H1 (cell line): ENCODE measurements around the gene MAST1. TPM values are rescaled to one million over a fixed set of nuclear protein-coding genes. Genes with fewer than 3 reads are reported as not detected.

Experiments used
- ATF3 ChIP-seq: IDR thresholded peaks from 2 replicates; pipeline ENCODE4 v1.6.1; 2011; ENCODE audit warnings: low read depth, mild to moderate bottlenecking, low read length; ENCODE audit not compliant: insufficient read depth
- JUND ChIP-seq: IDR thresholded peaks from 2 replicates; pipeline ENCODE4 v1.6.1; 2011; ENCODE audit warnings: mild to moderate bottlenecking, improper control_type of control experiment, low read length
- PHF8 ChIP-seq: fragments of 200-600 bp; sonication (generic); conservative IDR thresholded peaks from 2 replicates; pipeline ENCODE4 v1.7.1; 2012; ENCODE audit warnings: low read depth, mild to moderate bottlenecking, inconsistent platforms, low read length, moderate library complexity
- RNF2 ChIP-seq: fragments of 200-900, 300-1000 bp; sonication (generic); IDR thresholded peaks from 2 replicates; pipeline ENCODE4 v1.7.1; 2016; ENCODE audit warnings: borderline replicate concordance, low read depth, mild to moderate bottlenecking, antibody characterized with exemption, low read length; ENCODE audit not compliant: poor library complexity, severe bottlenecking; ENCODE audit errors: missing control alignments
- RXRA ChIP-seq: IDR thresholded peaks from 2 replicates; pipeline ENCODE4 v1.6.1; 2011; ENCODE audit warnings: low read depth, mild to moderate bottlenecking, low read length, moderate library complexity; ENCODE audit not compliant: insufficient read depth
- TBP ChIP-seq: IDR thresholded peaks from 2 replicates; pipeline ENCODE4 v1.6.1; 2011; ENCODE audit warnings: low read depth, low read length, improper control_type of control experiment
- USF2 ChIP-seq: IDR thresholded peaks from 2 replicates; pipeline ENCODE4 v1.6.1; 2011; ENCODE audit warnings: low read length, improper control_type of control experiment
- polyA plus RNA-seq, 7 experiments: library from polyadenylated mRNA; depleted of rRNA in 3 of 7; stranded (reverse) in 5 of 7; unstranded in 2 of 7; fragments of >200 nt in 5 of 7; fragments of 200-250 nt in 2 of 7; gene quantifications; 1 replicate in 5 of 7; 2 replicates in 1 of 7; 4 replicates in 1 of 7; pipeline versions ENCODE4 v1.2.1 to v1.2.3, GENCODE V29; 2011 to 2013; ENCODE audit warnings: missing spikeins in 2 of 7, mixed read lengths in 2 of 7
- total RNA-seq: library from RNA; stranded (reverse); fragmentation: NEBNext Ultra II Directional; extraction: Animal tissue kit (Norgen Biotek cat#: 25700); gene quantifications from 2 replicates; pipeline ENCODE4 v1.2.1, GENCODE V29; 2021

Gene MAST1
- total and polyA plus RNA-seq, 2 of the 8 experiments (the other 6 are each of a cell fraction or from before 2014, with no cell fraction given): 15.6 to 28.3 TPM

- TF ChIP-seq USF2: no peak
- peak; percentile 47; the same call in 1 of the 2 replicates for TF ChIP-seq PHF8
- TF ChIP-seq RNF2: no peak
- no peak for TF ChIP-seq ATF3
- no peak for TF ChIP-seq RXRA
- TF ChIP-seq JUND: no peak
- no peak for TF ChIP-seq TBP
These were observed 4.4 kb upstream of the MAST1 start (continued) for GRCh38 chr19:12833738-12834565.
